IMR-90 (cell line): ENCODE measurements around the gene GBA3. TPM values are rescaled to one million over a fixed set of nuclear protein-coding genes. Genes with fewer than 3 reads are reported as not detected.

ENCODE experiments used
- ATAC-seq: fragments of 200-7000 bp; cut with Tn5 transposase; 2 replicates; pipeline ENCODE4 v1.9.1; 2020; ENCODE audit warnings: low read depth, mild to moderate bottlenecking, moderate library complexity
- BruUV-seq: library from RNA; stranded (reverse); fragments of 400-500 nt; replicated peaks from 2 replicates; lab custom pipeline; 2021; lab: Mats Ljungman, UMichigan
- CTCF ChIA-PET: fragments of 300-600 bp; formaldehyde crosslinking; extraction: SDS; loops from one replicate; lab custom pipeline; 2021; ENCODE audit warnings: antibody characterized with exemption; lab: Yijun Ruan, JAX
- POLR2A ChIA-PET: fragments of 300-600 bp; sonication (Branson Sonifier 250); formaldehyde crosslinking; loops from one replicate; lab custom pipeline; 2022; ENCODE audit warnings: antibody characterized with exemption; ENCODE audit not compliant: unreplicated experiment; lab: Charles Lee
- DNase-seq: peaks from one replicate; pipeline ENCODE4 v3.0.0; 2013
- H2AFZ ChIP-seq: replicated peaks from 2 replicates; pipeline ENCODE3; 2013; ENCODE audit warnings: low read length, mild to moderate bottlenecking; ENCODE audit not compliant: poor library complexity
- H2AK5ac ChIP-seq: 2 replicates; pipeline ENCODE4 v1.6.1; 2013; ENCODE audit warnings: low read depth, low read length, inconsistent platforms
- H2AK9ac ChIP-seq: replicated peaks from 2 replicates; pipeline ENCODE3; 2013; ENCODE audit warnings: mild to moderate bottlenecking, low read depth, low read length, moderate library complexity; ENCODE audit not compliant: poor library complexity
- H2BK120ac ChIP-seq: 2 replicates; pipeline ENCODE4 v1.6.1; 2013; ENCODE audit warnings: low read depth, low read length, inconsistent platforms
- H2BK15ac ChIP-seq: 3 replicates; pipeline ENCODE4 v1.6.1; 2013; ENCODE audit warnings: low read depth, low read length, inconsistent platforms
- H2BK20ac ChIP-seq: 2 replicates; pipeline ENCODE4 v1.6.1; 2013; ENCODE audit warnings: low read depth, mild to moderate bottlenecking, inconsistent platforms, low read length, moderate library complexity
- H2BK5ac ChIP-seq: 2 replicates; pipeline ENCODE4 v1.6.1; 2013; ENCODE audit warnings: mild to moderate bottlenecking, low read depth, low read length, inconsistent platforms; ENCODE audit not compliant: poor library complexity, severe bottlenecking
- H3K14ac ChIP-seq: replicated peaks from 2 replicates; pipeline ENCODE4 v1.6.1; 2013; ENCODE audit warnings: low read depth, low read length, inconsistent platforms
- H3K18ac ChIP-seq: 2 replicates; pipeline ENCODE4 v1.6.1; 2013; ENCODE audit warnings: low read depth, low read length, control low read depth
- H3K23ac ChIP-seq: 2 replicates; pipeline ENCODE4 v1.6.1; 2013; ENCODE audit warnings: low read depth, low read length, inconsistent platforms
- H3K27ac ChIP-seq: 2 replicates; pipeline ENCODE4 v1.5.1; 2013; ENCODE audit warnings: mild to moderate bottlenecking, control low read depth, low read length; ENCODE audit not compliant: insufficient read depth
- H3K27me3 ChIP-seq: 2 replicates; pipeline ENCODE4 v1.6.1; 2013; ENCODE audit warnings: low read length; ENCODE audit not compliant: control insufficient read depth, insufficient read depth
- H3K36me3 ChIP-seq: 2 replicates; pipeline ENCODE4 v1.6.1; 2013; ENCODE audit warnings: low read length, mixed read lengths; ENCODE audit not compliant: control insufficient read depth, insufficient read depth
- H3K4ac ChIP-seq: 2 replicates; pipeline ENCODE4 v1.6.1; 2013; ENCODE audit warnings: low read depth, low read length, inconsistent platforms
- H3K4me1 ChIP-seq: 2 replicates; pipeline ENCODE4 v1.6.1; 2013; ENCODE audit warnings: low read length, mixed read lengths; ENCODE audit not compliant: control insufficient read depth, insufficient read depth
- H3K4me2 ChIP-seq: 2 replicates; pipeline ENCODE4 v1.6.1; 2013; ENCODE audit warnings: low read depth, mild to moderate bottlenecking, control low read depth, low read length, moderate library complexity
- H3K4me3 ChIP-seq: 2 replicates; pipeline ENCODE4 v1.5.1; 2013; ENCODE audit warnings: low read depth, mild to moderate bottlenecking, control low read depth, low read length, moderate library complexity; ENCODE audit not compliant: insufficient read depth
- H3K56ac ChIP-seq: 2 replicates; pipeline ENCODE4 v1.6.1; 2013; ENCODE audit warnings: low read length, inconsistent platforms; ENCODE audit not compliant: insufficient read depth; ENCODE audit errors: extremely low read depth
- H3K79me1 ChIP-seq, 2 experiments: 2 replicates each; pipeline ENCODE4 v1.6.1; 2013; ENCODE audit warnings: low read length in 2 of 2, inconsistent platforms in 1 of 2, low read depth in 1 of 2
- H3K9ac ChIP-seq: 2 replicates; pipeline ENCODE4 v1.6.1; 2013; ENCODE audit warnings: low read depth, low read length, control low read depth
- H3K9me1 ChIP-seq: 2 replicates; pipeline ENCODE4 v1.6.1; 2013; ENCODE audit warnings: low read length, inconsistent platforms; ENCODE audit not compliant: insufficient read depth
- H3K9me3 ChIP-seq: 2 replicates; pipeline ENCODE4 v1.6.1; 2013; ENCODE audit warnings: low read length; ENCODE audit not compliant: control insufficient read depth, insufficient read depth
- H4K20me1 ChIP-seq: 2 replicates; pipeline ENCODE4 v1.6.1; 2013; ENCODE audit warnings: low read length, inconsistent platforms; ENCODE audit not compliant: insufficient read depth
- H4K5ac ChIP-seq: 2 replicates; pipeline ENCODE4 v1.6.1; 2013; ENCODE audit warnings: mild to moderate bottlenecking, low read depth, low read length, control low read depth
- H4K8ac ChIP-seq, 2 experiments: 2 replicates each; pipeline ENCODE4 v1.6.1; 2013; ENCODE audit warnings: low read depth in 2 of 2, low read length in 2 of 2, control low read depth in 1 of 2, inconsistent platforms in 1 of 2
- H4K91ac ChIP-seq: 2 replicates; pipeline ENCODE4 v1.6.1; 2013; ENCODE audit warnings: low read depth, low read length, inconsistent platforms; ENCODE audit not compliant: insufficient read depth
- MXI1 ChIP-seq: IDR thresholded peaks from 2 replicates; pipeline ENCODE4 v1.6.1; 2012; ENCODE audit warnings: low read depth, mild to moderate bottlenecking, low read length, moderate library complexity, borderline replicate concordance
- WGBS, 2 experiments: methylation state at CpG; one replicate each; pipeline versions ENCODE4 v1.1.5 to v1.1.7; 2013; ENCODE audit warnings: missing lambda C conversion rate in 2 of 2; ENCODE audit not compliant: insufficient read length in 1 of 2; ENCODE audit errors: extremely low coverage in 2 of 2; 5-methylcytosine and 5-hydroxymethylcytosine counted together
- dilution Hi-C: fragments of 300-500 bp; cut with HindIII; formaldehyde crosslinking; loops from one replicate; pipeline ENCODE4 v1.14.3; 2018; ENCODE audit warnings: low sequenced_read_pairs; ENCODE audit not compliant: unreplicated experiment
- in situ Hi-C: fragments of 300-500 bp; cut with MboI; formaldehyde crosslinking; loops from 3 replicates; pipeline ENCODE4 v1.14.3; 2019; ENCODE audit warnings: low sequenced_read_pairs, inconsistent platforms, mixed read lengths
- intact Hi-C: fragments of 100-400 bp; cut with micrococcal nuclease; formaldehyde crosslinking; loops from 2 replicates; pipeline ENCODE4 v1.10.0; 2022
- polyA plus RNA-seq, 3 experiments: library from polyadenylated mRNA; depleted of rRNA; stranded (reverse); fragments of >200 nt; gene quantifications; 2 replicates each; pipeline ENCODE4 v1.2.3, GENCODE V29; 2012; ENCODE audit warnings: low replicate concordance in 1 of 3
- total RNA-seq: library from RNA; depleted of rRNA; stranded (reverse); fragments of >200 nt; gene quantifications from 2 replicates; pipeline ENCODE4 v1.2.3, GENCODE V29; 2012

GBA3 gene
- total and polyA plus RNA-seq, 2 of the 4 experiments (the other 2 are of a cell fraction): not detected

DNA sequence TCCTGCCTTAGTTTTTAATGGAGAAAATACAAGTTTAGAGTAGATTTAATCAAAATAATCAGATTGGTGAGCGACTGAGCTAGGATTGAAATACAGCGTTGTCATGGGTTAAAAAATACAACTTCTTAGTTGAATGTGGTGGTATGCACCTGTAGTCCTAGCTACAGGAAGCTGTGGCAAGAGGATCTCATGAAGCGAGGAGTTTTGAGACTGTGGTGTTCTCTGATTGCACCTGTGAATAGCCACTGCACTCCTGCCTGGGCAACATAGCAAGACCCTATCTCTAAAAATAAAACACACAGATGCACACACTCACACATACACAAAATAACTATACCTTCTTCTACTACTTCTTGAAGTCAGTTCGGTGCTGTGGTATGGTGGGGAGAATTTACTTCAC, 19.8 kb upstream of the GBA3 start:
- dilution Hi-C loops (no loop called here), intact Hi-C loops (no loop called here), in situ Hi-C loops (no loop called here)
- Histone ChIP-seq H3K27me3 (no peaks in the 10 kb centered on the region; the same call in 1 of the 2 replicates), H2BK120ac (no peak overlapping the region), H3K9ac (no peak overlapping the region), H3K56ac (no peak overlapping the region), H3K36me3 (no peaks in the 10 kb centered on the region), H3K4ac (no peak overlapping the region), H3K9me1 (no peaks in the 10 kb centered on the region), H4K8ac (no peak overlapping the region), H3K4me1 (no peaks in the 10 kb centered on the region), H3K79me1 (no peaks in the 10 kb centered on the region), H3K27ac (no peak overlapping the region), H3K4me3 (no peak overlapping the region), H3K14ac (no peak overlapping the region), H2AFZ (no peak overlapping the region), H2AK5ac (no peak overlapping the region), H2AK9ac (no peak overlapping the region), H3K23ac (no peak overlapping the region), H4K5ac (no peak overlapping the region), H2BK15ac (no peak overlapping the region), H4K91ac (no peak overlapping the region), H4K20me1 (no peaks in the 10 kb centered on the region), H3K9me3 (no peaks in the 10 kb centered on the region), H2BK20ac (no peak overlapping the region), H2BK5ac (no peak overlapping the region), H3K4me2 (no peak overlapping the region), H3K18ac (no peak overlapping the region)
- ATAC-seq (no peak), DNase-seq (no peak)
- CTCF ChIA-PET: interaction anchor here (0.6 kb wide), 2 partner anchors 123 to 167 kb away, joined by 6 read pairs; no protein-coding TSS in a partner anchor
- no peak for TF ChIP-seq MXI1
- no TSS peak for BruUV-seq
- POLR2A ChIA-PET: no interaction called here
- WGBS, 2 experiments: no CpG with 5 or more reads among the region's 4 CpGs
